Umbilical cord (tissue), 2 donors: Measurements from ENCODE around the gene A2ML1. TPM values are rescaled to one million over a fixed set of nuclear protein-coding genes. Genes with fewer than 3 reads are reported as not detected.
"Not testable (repeated sequence)": the region's sequence is repeated elsewhere in the genome, so short reads cannot be mapped to it uniquely, and the experiment has no call there.

Experiments
- DNase-seq: peaks from one replicate; pipeline ENCODE4 v3.0.0-alpha.2; 2015; ENCODE audit warnings: low spot score
- total RNA-seq: library from RNA; depleted of rRNA; stranded (reverse); fragments of >200 nt; gene quantifications from one replicate; pipeline ENCODE4 v1.2.3, GENCODE V29; 2014; ENCODE audit warnings: low replicate concordance; ENCODE audit not compliant: insufficient read depth

The A2ML1 gene
- total RNA-seq, 1 donor from 2014 or later = 21.2 TPM

DNA sequence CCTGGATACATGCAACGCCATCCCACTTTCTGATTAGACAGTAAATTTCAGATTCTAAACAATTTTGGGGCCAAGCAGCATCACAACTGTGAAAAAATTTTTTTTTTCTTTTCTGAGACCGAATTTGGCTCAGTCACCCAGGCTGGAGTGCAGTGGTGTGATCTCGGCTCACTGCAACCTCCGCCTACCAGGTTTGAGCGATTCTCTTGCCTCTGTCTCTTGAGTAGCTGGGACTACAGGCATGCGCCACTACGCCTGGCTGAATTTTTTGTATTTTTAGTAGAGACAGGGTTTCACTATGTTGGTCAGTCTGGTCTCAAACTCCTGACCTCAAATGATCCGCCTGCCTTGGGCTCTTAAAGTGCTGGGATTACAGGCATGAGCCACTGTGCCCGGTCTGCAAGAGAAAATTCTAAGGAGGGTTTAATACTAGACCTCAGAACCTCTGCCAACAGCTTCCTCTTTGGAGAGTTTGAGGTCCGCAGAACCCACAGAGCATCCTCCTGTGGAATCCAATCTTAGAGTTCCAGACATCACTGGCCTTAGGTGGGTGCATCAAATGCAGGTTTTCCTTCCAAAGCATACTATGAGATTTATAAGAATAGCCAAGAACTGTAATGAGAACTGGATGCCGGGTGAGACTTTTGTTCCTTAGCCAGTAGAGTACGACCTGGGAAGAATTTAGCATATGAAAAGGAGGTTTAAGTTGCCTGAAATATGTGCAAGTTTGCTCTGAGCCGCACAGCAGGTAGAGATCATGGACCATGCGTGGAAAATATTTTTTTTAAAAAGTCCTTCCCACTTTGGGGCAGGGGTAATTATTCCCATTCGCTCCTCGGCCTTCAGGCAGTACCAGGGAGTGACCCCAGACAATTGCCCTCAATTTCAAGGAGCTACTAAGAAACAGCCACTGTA is 84.1 kb downstream of the A2ML1 start:
- no peak for DNase-seq

DNA sequence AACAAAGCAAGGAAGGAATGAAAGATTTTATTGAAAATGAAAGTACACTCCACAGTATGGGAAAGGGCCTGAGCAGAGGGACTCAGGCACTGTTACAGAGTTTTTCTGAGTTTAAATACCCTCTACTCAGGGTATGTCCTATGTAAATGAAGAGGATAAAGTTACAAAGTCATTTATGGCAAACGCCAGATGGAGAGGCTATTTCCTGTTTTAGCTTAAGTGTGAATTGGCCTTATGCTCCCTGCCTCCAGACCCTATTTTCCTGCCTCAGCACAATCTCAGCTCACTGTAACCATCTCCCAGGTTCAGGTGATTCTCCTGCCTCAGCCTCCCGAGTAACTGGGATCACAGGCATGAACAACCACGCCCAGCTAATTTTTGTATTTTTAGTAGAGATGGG is 85.1 kb downstream of the A2ML1 start:
- DNase-seq = no peak

DNA sequence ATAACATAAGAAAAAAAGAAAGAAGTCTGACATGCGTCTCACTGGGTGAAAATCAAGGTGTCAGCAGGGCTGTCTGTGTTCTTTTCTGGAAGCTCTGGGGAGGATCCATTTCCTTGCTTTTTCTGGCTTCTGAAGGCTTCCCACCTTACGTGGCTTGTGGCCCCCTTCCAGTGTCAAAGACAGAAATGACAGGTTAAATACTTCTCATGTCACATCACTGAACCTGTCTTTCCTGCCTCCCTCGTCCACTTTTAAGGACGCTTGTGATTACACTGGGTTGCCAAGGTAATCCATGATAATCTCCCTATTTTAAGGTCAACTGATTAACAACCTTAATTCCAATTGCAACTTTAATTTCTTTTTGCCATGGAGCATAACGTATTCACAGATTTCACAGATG is 87.3 kb downstream of the A2ML1 start:
- no peak for DNase-seq

DNA sequence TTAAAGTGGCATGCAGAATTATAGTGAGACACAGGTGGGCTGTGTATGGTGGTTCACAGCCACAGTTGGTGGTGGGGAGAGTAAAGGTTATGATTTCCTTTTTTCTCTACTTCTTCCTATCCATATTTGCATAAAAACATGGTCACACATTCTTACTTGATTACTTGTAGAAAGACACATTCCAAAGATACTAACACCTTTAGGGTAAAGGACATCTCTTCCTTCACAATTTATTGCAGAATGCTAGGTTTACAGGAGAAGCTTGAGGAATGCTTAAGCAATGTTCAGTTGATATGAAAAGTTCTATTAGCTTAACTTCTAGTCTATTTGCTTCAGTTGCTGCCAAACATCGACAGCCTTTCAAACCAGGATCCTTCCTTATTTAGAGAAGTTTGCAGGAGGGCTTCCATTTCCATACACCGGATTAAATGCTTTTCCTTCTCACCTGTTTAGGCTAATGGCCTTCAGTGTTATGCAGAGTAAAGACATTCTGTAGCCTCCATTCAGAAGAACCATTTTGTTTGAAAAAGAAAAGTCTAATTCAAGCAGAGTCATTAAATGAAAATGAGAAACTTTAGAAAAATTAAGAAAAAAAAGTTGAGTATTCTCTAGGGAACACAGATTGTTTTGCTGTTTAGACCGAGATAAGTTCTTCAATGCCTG is 89.3 kb downstream of the A2ML1 start:
- DNase-seq = no peak

DNA sequence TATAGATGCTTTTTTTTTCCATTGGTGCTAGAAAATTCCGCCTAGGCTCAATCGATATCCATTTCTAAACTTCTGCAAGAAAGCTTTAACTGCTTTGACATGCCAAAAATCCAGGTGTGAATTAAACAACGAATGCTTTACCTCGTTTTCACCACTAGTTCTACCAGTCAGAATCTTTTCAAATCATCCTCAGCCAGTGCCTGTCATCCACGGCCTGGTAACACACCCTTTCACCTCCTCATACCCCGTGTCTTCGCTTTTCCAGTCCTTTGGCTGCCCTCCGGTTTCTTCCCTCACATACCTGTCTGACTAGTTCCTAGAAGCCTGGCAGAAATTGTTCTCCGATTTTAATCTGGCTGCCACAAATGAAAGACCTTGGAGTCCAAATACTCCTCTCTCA is 90.5 kb downstream of the A2ML1 start:
- peak; percentile 31 for DNase-seq

DNA sequence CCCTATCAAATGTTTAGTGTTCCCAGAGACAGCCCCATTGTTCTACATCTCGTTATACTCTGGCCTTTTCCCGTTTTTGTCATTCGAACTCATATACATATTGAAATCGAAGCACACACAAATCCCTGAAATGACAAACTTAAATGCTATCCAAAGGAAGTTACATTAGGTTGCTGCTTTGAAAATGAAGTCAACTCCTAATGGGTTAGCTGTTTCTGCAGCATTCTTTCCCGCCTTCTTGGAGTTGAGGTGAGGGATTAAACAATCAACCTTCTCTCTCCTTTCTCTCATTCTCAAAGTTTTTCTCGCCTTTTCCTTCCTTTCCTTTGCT is 91.2 kb downstream of the A2ML1 start:
- no peak for DNase-seq

DNA sequence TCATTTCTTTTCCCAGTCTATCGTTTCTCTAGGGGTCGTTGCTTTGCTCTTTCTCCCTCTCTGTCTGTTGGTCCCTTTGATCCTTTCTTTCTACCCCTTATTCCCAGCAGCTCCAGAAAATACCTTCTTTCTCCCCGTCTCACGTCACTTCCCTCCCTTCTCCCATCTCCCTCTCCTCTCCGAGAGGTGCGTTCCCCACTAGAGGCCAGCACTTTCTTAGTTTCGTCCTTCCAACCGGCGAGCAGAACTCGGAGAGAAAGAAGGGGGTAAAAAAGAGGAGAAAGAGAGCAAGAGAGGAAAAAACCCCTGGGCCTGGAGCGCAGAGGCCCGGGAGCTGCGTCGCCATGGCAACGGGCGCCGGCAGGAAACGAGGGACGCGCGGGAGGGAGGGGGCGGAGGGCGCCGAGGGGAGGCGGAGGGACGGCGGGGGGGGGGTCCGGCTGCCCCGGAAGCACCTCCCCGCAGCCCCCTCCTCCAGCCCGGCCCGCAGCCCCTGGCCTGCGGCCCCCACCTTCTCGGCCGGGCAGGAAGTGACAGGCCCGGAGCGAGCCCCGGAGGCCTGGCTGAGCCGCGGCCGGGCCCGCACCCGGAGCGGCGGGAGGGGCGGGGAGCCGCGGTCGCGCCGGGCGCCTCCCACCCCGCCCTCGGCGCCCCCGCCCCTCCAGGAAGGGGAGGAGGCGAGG is 91.8 kb downstream of the A2ML1 start, which contains the start of gene PHC1:
TSS of gene PHC1 (plus strand) at position 477 of the 683 bp plus-strand sequence. CDS start 3,169 bp downstream, outside the sequence.
- DNase-seq = peak; percentile 91

DNA sequence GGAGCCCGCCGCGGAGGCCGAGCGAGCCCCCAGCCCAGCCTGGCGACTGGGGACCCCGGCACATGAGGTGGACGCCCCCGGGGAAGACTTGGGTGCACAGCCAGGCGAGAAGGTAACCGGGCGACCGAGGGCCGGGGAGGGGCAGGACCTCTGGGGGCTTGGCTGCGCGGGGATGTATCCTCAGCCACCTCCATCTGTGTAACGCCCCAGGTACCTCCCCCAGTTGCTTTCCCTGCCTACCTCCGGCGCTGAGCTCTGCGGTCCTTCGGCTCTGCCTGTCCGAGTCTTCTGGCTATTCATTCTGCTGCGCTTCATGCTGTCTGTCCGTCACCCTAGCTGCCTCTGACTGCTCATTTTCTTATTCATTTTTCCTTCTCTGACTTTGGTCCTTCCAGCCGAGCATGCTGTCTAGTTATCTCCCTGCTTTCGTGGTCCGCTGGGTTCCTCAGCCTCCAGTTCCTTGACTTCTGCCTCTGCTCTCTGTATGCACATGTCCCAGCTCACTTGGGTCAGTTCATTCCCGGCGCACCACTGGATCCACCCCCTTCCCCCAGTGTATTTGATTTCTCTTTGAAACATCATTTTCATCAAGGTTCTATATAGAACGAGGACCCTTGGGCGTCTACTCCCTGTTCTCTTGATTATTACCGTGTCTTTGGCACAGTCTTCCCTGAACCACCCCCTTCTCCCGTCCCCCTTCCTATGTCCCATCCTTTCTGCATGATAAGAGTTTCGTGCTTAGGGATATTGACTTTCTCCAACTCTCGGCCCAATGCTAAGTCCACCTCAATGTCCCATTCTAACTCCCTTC is 92.5 kb downstream of the A2ML1 start:
- DNase-seq = peak; percentile 75

DNA sequence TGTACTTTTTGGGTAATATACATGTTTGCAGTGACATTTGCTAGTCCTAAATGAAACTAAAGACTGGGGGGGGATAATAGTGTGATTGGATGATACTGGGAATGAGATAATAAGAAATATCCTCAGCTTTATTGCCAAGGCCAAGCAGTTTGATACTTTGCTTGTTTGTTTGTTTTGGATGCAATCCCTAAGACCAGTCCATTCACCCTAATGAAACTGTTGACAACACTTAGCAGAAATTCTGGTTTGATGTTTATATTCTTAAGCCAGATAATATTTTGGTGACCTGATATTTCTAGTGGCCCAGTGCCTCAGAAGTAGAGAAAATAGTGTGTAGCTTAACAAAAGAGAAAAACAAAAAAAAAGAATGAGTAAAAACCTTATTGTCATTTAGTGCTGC is 93.7 kb downstream of the A2ML1 start:
- DNase-seq = no peak

DNA sequence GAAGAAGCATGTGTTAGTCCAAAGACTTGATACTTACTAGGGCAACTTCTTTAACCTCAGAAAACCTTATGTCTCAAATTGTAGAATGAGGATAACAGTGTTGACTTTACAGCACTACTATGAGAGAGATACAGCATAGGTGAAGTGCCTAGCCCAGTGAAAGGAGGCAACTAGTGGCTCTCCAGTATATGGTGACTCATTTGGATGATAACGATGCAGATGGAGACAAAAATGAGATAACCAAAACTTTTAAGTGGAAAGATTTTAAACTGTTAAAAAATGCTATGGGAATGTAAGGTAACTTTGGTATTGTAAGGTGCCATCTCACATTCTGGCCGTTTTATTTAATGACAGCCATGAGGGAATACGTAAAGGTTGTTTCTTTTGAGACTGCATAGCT is 94.6 kb downstream of the A2ML1 start:
- no peak for DNase-seq

DNA sequence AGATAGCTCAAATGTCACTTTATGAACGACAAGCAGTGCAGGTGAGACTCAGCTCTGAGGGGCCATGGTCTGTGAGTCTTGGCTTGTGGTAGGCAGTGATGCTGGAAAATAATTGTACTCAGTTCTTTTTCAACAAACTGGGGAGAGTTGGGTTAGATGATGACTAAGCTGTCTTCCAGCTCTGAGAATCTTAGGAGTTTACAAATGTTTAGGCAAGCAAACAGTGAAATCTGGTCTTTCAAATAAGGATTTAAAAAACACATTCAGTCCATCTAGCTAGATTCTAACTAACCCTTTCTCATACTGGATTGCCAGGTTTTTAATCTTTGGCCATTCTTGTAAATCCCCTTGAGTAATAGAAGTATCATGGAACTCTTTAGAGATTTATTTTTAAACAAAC is 95.3 kb downstream of the A2ML1 start:
- DNase-seq = no peak

DNA sequence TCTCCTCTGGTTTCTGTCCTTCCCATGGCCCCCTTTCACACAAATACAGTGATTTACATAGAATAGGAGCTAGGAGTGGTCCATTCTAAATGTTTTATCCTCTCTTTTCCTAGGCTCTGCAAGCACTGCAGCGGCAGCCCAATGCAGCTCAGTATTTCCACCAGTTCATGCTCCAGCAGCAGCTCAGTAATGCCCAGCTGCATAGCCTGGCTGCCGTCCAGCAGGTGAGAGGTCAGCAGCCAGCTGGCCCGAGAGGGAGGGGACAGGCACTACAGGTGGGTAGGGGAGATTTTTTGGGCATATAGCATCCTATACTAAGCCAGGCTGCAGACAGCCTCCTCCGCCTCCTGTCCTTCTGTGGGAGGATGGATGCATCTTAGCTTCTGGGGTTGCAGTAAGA is 97.2 kb downstream of the A2ML1 start:
- not testable (repeated sequence) for DNase-seq

DNA sequence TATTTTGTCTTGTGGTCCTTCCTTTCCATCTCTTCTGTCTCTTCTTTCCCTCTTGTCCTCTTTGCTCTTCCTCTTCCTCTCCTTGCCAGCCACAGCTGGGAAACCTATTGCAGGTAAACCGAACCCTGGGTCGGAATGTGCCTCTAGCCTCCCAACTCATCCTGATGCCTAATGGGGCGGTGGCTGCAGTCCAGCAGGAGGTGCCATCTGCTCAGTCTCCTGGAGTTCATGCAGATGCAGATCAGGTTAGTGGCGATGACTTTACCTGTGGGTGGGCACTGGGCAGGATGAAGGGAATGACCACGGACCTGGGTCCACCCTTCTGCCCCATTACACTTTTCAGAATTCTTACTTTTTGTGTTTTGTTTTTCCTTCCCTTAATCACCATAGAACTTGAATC is 100.1 kb downstream of the A2ML1 start:
- no peak for DNase-seq

Other genes starting within 250 kb of the A2ML1 start
- 0.96 TPM for gene AICDA, start 209.8 kb upstream of the A2ML1 start, total RNA-seq
- 53.0 TPM for gene MFAP5, start 159.8 kb upstream of the A2ML1 start, total RNA-seq
- gene RIMKLB, start 124.6 kb upstream of the A2ML1 start, total RNA-seq = 72.2 TPM
- 59.7 TPM for gene PHC1, start 91.9 kb downstream of the A2ML1 start, total RNA-seq
- gene M6PR, start 127.0 kb downstream of the A2ML1 start, total RNA-seq = 211 TPM
- 12.3 TPM for gene KLRG1, start 166.9 kb downstream of the A2ML1 start, total RNA-seq